ENCODE results near the gene C17orf50.
A peak's percentile ranks its signal among the peaks of the same experiment; 100 is the strongest.

The C17orf50 gene

GRCh38 chr17:35791681-35792350 lies 31.1 kb downstream of the C17orf50 start:
- DNase-seq: no peak

GRCh38 chr17:35793257-35793656 lies 32.6 kb downstream of the C17orf50 start:
- no peak for DNase-seq

DNA sequence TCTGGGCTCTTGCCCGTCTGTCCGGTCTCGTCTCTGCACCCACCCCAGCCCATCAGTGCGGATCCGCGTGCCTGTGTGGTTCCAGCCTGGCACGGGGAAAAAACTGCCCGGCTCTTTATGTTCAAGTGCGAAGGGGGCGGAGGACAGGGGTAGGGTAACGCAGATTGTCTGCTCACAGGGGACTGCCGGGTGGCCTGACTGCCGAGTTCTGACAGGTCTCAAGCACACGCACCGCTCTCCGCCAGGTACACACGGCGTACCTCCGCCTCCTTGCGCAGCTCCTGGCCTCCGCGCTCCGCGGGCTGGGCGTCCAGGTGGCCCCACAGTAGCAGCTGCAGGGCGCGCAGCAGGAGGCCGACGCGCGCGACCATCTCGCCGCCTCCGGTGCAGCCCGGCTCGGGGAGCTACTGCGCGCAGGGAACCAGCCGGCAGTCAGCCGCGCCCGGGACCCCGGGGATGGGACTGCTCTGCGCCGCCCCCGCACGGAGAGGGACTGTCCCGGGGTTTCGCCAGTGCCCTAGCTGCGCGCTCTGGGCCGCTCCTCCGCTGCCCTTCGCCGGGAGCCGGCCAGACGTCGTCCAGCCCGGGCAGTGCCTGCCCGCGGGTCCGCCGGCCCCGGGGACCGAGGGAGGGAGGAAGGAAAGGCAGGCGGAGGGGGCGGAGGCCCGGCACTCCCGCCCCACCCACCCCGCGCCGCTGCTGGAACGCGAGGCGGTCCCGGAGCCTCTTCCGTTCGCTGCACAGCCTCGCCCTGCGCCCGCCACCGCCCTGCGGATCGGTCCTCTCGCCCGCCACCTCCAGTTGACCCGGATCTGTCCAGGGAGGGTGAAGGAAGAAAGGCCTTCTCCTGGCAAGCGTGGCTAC lies 34.6 kb downstream of the C17orf50 start, which contains the start of gene MMP28:
MMP28 (minus strand) TSS at position 635 of the 864 bp plus-strand sequence; CDS start at position 371, 264 bp downstream.
- peak; percentile 33 for DNase-seq

DNA sequence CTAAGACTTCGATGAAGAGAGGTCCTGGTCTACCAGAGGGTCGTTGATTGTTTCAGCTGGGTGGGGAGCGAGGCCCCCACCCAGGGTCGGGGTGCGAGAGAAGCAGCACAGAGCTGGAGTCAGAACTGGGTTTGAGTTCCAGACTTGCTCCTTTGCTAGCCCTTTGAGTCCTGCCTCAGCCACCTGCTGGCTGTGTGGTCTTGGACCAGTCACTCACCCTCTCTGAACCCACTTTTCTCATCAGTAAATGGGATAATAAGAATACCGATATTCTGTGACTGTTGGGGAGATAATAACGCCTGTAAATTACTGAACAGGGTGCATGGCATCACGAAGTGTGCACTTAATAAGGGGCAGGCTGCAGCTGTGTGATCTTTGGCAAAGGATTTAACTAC lies 35.2 kb downstream of the C17orf50 start:
- no peak for DNase-seq

GRCh38 chr17:35796942-35797341 lies 36.3 kb downstream of the C17orf50 start:
- DNase-seq: no peak

DNA sequence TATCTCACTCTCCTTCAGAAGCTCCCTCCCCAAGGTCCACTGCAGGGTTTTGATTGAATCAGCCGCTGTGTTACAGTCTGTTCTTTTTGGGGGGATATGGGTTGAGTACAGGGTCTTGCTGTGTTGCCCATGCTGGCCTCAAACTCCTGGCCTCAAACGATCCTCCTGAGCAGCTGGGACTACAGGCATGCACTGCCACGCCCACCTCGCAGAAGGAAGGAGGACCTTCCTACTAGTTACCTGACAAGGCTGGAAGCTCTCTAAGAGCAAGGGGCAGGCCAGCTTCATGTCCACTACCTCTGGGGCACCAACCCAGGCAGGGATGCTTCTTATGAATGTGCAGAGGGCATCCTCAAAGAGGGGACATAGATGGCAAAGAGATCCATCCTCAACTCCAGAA lies 36.7 kb downstream of the C17orf50 start:
- no peak for DNase-seq

- no peak for DNase-seq
Measured at GRCh38 chr17:35797918-35798317, 37.2 kb downstream of the C17orf50 start.

- DNase-seq: no peak
Measured at GRCh38 chr17:35799942-35800341, 39.3 kb downstream of the C17orf50 start.

- peak; percentile 15 for DNase-seq
Measured at GRCh38 chr17:35801583-35802224, 41.0 kb downstream of the C17orf50 start.

- DNase-seq: peak; percentile 82
Measured at GRCh38 chr17:35804658-35805192, 44.0 kb downstream of the C17orf50 start.

DNA sequence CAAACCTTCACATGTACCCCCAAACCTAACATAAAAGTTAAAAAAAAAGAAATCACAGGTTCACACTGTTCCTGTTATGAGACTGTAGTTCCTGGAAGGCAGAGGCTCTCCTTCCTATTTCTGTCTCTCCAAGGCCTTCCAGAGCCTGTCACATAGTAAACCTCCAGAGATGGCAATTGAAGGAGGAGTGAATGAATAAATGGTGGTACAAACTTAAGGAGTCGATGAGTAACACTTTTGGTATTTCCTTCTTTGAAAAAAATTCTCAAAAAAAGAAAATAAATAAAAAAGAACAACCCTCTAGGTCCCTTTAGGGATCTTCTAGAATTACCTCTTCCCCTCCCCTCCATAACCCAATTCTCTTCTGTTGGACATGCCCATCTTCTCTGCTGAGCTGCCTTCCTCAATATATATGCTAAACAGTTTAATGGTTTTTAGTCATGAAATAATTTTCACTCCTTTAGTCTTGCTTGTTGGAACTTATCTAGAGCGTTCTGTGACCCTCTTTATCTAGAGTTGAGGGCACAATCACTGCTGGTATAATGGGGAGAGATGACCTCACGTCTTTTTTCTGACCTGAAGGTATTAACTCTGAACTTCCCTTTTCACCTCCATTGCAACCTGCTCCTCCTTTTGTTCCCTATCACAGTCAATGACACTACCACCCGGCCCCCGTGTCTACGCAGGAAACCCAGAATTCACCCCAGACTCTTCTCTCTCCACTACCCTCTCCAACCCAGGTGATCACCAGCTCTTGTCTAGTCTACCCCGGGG lies 46.9 kb downstream of the C17orf50 start:
- DNase-seq: no peak

DNA sequence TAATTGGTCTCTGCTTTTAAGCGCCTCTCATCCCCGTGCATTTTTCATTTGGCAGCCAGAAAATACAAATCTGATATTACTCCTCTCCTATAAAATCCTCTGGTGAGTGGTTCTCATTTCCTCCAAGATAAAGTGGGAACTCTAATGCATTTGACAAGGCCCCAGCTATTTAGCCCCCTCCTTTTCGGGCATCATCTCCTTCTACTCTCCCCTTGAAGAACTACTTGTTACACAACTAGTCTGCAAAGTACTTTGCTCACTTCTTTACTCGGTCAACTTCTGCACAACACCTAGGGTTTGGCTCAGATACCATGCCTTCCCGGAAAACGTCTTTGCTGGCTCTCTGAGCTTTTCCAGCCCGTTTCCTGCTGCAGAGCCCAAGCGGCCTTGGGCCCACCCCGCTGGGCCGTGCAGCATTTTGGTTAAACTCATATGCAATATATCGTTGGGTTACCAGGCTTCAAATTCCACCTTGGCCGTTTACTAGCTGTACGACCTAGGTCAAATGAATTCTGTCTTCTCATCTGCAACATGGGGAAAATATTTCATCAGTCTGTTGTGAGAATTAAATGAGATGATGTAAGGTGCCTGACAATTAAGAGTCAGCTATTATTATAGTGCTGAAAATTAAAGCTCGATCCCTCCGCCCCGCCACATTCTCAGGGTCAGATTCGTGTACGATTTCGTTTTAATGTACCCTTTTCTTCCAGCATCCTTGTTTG lies 47.7 kb downstream of the C17orf50 start:
- no peak for DNase-seq

GRCh38 chr17:35808962-35809854 lies 48.5 kb downstream of the C17orf50 start, which contains the start of gene TAF15:
Gene TAF15 (plus strand): TSS chr17:35809484. CDS start chr17:35809570, 86 bp downstream.
- DNase-seq: peak; percentile 99

DNA sequence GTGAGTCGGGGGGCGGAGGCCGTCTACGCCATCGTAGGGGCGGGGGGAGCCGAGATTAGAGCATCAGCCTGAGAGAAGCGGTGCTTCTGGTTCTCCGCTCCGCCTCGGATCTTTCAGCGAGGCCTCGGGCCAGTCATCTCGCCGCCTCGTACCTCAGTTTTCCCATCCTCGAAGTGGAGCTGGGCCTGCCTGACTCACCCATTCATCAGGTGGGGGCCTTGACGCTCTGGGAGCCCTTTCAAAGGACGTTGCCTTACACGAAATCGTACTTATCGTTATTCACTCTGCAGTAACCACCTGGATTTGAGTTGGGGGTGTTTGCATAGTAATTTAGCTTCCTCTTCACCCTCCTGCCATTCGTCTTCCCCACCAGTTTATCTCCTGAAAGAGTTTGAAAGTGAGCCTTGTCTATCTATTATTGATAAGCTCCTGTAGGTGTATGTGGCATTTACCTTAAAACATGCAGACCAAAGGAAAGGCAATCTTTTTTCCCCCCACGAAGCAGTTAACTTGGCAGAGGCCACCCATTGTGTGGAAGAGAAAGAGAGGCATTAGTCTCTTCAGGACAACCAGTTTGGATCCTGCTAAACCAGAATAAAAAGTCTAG lies 49.3 kb downstream of the C17orf50 start:
- no peak for DNase-seq

GRCh38 chr17:35811759-35812158 lies 51.1 kb downstream of the C17orf50 start:
- no peak for DNase-seq

DNA sequence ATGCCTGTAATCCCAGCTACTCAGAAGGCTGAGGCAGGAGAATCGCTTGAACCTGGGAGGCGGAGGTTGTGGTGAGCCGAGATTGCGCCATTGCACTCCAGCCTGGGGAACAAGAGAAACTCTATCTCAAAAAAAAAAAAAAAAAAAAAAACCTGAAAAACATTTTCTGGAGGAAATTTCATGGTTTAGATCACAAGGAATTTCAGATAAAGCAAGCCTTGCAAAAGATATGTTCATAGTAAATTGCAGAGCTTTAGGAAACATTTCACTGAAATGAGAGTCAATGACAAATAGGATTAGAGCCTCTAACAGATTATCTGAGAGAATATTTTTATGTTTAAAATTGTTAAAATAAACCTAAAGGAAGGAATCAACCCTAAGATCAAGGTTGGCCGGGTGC lies 51.8 kb downstream of the C17orf50 start:
- no peak for DNase-seq
